ENCODE measurements around the gene RAD51B. TPM values are rescaled to one million over a fixed set of nuclear protein-coding genes. Genes with fewer than 3 reads are reported as not detected.
A peak's percentile ranks its signal among the peaks of the same experiment; 100 is the strongest.

Gene RAD51B
- total RNA-seq, 1 donor from 2014 or later, result 16.7 TPM

DNA sequence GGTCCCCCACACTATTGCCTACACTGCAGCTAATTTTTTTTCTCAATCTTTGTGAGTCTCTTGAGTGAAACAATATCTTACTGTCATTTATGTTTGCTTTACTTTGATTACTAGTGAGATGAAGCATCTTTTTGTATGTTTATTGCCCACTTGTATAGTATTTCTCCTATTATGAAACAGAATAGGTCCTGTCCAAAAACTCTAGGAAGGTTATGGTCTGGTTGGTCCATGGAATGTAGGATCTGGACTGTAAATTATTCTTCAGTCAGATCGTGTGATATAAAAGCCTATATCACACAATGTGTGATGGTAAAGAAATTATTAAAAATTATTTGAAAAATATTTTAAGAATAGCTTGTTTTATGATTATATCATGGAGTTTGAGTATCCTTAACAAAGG is 538.9 kb downstream of the RAD51B start:
- Mint-ChIP-seq H3K36me3 (ENCODE audit: low read depth) (peaks cover 7% of the 10 kb centered on the region), H3K27ac (ENCODE audit: unreplicated experiment) (no peak overlapping the region), H3K9me3 (peaks cover 7% of the 10 kb centered on the region), H3K4me3 (no peak overlapping the region), H3K27me3 (ENCODE audit: low read depth) (no peaks in the 10 kb centered on the region), H3K4me1 (peaks cover 54% of the 10 kb centered on the region)
- no peak for DNase-seq (ENCODE audit: low read depth, low spot score)
- TF ChIP-seq, protein P1, sequence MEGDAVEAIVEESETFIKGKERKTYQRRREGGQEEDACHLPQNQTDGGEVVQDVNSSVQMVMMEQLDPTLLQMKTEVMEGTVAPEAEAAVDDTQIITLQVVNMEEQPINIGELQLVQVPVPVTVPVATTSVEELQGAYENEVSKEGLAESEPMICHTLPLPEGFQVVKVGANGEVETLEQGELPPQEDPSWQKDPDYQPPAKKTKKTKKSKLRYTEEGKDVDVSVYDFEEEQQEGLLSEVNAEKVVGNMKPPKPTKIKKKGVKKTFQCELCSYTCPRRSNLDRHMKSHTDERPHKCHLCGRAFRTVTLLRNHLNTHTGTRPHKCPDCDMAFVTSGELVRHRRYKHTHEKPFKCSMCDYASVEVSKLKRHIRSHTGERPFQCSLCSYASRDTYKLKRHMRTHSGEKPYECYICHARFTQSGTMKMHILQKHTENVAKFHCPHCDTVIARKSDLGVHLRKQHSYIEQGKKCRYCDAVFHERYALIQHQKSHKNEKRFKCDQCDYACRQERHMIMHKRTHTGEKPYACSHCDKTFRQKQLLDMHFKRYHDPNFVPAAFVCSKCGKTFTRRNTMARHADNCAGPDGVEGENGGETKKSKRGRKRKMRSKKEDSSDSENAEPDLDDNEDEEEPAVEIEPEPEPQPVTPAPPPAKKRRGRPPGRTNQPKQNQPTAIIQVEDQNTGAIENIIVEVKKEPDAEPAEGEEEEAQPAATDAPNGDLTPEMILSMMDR (conservative IDR thresholded peaks at IDR 0.05), result no peak

DNA sequence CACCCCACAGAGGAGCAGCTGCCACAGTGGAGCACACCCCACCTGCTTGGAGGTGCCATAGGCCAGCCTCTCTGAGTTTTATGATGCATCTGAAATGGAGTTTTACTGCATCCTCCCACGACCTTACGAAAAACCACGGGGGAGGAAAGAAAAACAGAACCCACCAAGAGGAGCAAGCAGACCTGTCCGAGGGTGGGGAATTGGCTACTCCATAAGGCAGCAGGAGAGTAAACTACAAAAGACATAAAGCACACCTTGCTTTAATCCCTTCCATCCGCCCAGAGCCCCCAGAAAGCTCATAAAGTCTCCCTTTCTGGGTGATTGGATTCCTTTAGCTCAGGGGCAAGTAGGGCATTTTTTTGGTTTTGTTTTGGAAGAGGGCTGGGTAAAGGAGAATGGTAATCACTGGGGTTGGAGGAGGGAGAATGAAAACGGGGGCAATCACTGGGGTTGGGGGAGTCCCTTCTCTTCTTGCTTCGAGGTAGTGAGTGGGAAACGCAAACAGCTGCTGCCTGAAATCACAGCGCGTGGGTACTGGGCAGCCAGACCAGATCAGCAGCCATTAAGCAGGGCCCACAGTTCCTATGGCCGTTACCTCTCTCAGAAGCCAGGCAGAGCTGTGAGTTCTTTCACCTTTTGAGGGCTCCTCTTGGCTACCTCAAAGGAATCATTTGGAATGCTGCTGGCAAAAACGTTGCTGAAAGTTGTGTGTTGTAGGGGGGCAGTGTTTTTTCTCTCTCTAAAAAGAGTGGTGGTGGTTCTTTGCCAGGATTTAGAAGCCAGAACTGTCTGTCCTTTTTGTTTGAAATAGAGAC is 539.6 kb downstream of the RAD51B start:
- H3K4me3 Mint-ChIP-seq, result no peak overlapping the region
- H3K27ac Mint-ChIP-seq (ENCODE audit: unreplicated experiment), result peak overlapping the region; percentile 44
- H3K36me3 Mint-ChIP-seq (ENCODE audit: low read depth), result peaks cover 7% of the 10 kb centered on the region
- H3K9me3 Mint-ChIP-seq, result peaks cover 7% of the 10 kb centered on the region
- TF ChIP-seq, protein P1 (conservative IDR thresholded peaks at IDR 0.05), result no peak
- peaks cover 59% of the 10 kb centered on the region for H3K4me1 Mint-ChIP-seq
- DNase-seq (ENCODE audit: low read depth, low spot score), result no peak
- H3K27me3 Mint-ChIP-seq (ENCODE audit: low read depth), result no peaks in the 10 kb centered on the region

DNA sequence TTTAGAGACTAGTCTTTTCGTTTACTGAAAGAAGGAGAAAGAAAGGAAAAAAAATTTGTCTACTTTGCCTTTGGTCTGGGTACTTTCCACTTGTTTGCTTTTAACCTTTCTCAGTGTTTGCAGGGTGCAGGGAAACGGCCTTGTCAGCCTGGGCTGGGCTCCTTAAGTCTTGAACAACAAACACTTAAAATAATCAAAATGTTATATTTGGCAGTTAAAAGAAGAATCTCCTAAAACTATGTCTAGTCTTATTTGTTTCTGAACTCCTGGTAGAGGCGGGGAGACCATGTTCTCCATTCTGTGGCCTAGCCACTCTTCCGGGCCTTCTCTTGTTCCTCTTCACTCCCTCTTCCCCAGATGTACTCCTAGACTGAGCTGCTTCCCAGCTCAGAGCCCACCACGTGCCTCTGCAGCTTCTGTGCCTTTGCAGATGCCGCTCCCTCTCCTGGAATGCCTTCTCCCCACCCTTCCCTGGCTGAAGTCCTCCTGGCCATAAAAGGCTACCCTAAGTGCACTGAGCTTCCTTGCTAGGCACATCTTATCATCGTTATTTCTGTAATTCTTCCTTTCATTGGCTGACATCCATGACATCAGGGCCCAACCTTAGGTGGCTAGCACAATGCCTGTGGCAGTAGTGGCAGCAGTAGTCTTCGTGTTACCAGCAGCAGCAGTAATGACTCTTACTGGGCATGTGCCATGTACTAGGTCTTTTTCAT is 540.4 kb downstream of the RAD51B start:
- peak overlapping the region; percentile 44 for H3K27ac Mint-ChIP-seq (ENCODE audit: unreplicated experiment)
- TF ChIP-seq, protein P1 (conservative IDR thresholded peaks at IDR 0.05), result no peak
- DNase-seq (ENCODE audit: low read depth, low spot score), result no peak
- peaks cover 66% of the 10 kb centered on the region for H3K4me1 Mint-ChIP-seq
- no peaks in the 10 kb centered on the region for H3K27me3 Mint-ChIP-seq (ENCODE audit: low read depth)
- H3K9me3 Mint-ChIP-seq, result peaks cover 7% of the 10 kb centered on the region
- H3K4me3 Mint-ChIP-seq, result no peak overlapping the region
- peaks cover 7% of the 10 kb centered on the region for H3K36me3 Mint-ChIP-seq (ENCODE audit: low read depth)

DNA sequence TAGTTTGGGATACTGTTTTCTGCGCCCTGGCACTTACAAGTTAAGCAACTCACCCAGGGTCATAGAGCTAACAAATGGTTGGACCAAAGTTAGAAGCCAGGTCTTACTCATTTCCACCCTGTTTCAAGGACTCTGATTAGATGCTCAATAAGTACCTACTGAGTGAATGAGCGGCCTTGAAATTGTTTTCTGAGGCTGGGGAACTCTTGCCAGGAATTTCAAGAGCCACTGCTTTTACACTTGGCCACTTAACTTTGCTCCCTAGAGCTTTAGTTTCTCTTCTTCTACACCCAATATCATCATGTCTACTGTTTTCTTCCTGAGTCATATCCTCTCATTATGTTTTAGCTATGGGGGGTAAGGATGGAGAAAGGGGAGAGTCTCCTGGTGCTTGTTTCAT is 541.7 kb downstream of the RAD51B start:
- H3K4me3 Mint-ChIP-seq, result no peak overlapping the region
- no peaks in the 10 kb centered on the region for H3K27me3 Mint-ChIP-seq (ENCODE audit: low read depth)
- peaks cover 7% of the 10 kb centered on the region for H3K36me3 Mint-ChIP-seq (ENCODE audit: low read depth)
- H3K9me3 Mint-ChIP-seq, result peaks cover 7% of the 10 kb centered on the region
- TF ChIP-seq, protein P1 (conservative IDR thresholded peaks at IDR 0.05), result no peak
- no peak for DNase-seq (ENCODE audit: low read depth, low spot score)
- H3K27ac Mint-ChIP-seq (ENCODE audit: unreplicated experiment), result peak overlapping the region; percentile 70
- peaks cover 79% of the 10 kb centered on the region for H3K4me1 Mint-ChIP-seq

DNA sequence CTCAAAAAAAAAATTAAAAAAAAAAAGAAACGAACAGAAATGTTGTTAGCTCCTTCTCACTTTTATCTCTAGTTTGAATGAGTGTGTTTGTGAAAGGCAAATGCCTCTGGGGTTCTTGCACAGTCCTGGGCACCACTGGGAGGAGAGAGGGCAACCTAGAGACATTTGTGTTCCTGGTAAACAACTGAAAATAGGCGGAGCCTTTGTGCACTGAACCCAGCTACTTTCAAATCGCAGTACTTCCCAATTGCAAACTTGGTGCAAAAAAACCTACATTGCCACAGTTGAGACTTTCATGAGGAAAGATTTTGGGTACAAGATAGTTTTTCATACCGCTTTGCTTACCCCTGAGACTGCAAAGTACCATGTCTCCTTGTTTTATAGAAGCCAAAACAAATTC is 543.3 kb downstream of the RAD51B start:
- Mint-ChIP-seq H3K36me3 (ENCODE audit: low read depth) (peaks cover 3% of the 10 kb centered on the region), H3K9me3 (peaks cover 3% of the 10 kb centered on the region), H3K4me1 (peaks cover 86% of the 10 kb centered on the region), H3K4me3 (no peak overlapping the region), H3K27me3 (ENCODE audit: low read depth) (no peaks in the 10 kb centered on the region), H3K27ac (ENCODE audit: unreplicated experiment) (no peak overlapping the region)
- TF ChIP-seq, protein P1 (conservative IDR thresholded peaks at IDR 0.05), result no peak
- no peak for DNase-seq (ENCODE audit: low read depth, low spot score)
